Effector CD8-positive, alpha-beta T cell (primary cell): Measurements from ENCODE around the gene ARHGAP12.
"Not testable (repeated sequence)": the region's sequence is repeated elsewhere in the genome, so short reads cannot be mapped to it uniquely, and the experiment has no call there.

Experiments used
- DNase-seq: peaks from one replicate; lab custom pipeline; 2025; lab: John Stamatoyannopoulos, UW

The ARHGAP12 gene

DNA sequence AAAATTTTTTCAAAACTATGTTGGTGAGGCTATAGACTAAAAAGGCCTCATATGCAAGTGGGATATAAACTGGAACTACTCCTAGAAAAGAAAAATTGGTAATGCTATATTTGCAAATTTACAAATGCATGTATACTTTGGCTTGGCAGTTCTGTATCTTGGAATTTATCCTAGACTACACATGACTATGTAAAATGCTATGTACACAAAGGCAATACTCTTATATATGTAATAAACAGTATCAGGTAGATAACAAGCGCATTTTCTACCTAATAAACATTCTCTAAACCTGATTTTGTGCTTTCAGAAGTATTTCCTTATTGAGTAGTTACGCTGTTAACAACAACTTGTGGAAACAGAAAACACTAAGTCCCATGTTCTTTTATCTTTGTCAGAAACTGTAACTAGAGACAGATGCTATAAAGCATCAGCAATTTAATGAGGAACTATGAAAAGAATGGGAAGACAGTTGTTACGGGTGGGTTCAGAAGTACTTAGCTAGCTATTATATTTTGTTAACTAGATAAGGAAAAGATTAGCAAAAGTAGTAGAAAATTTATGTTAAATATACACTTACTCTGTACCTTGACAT lies 107.8 kb downstream of the ARHGAP12 start:
- no peak for DNase-seq

DNA sequence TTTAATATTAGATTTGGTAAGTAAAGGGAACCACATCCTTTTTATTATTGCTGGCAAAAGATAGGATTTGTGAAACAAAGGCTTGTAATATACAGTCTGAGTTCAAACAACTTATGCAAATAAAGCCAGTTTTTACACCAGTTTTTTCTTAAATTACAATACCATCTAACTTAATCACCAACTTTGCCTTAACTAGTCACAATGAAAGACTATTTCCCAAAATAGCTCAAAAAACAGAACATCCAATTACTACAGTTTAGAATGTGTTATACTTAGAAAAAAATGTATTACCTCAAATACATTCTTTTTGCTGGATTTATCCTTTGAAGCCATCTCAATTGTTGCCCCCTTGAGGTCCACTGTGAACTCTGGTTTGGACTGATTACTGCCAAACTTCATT lies 108.5 kb downstream of the ARHGAP12 start:
- DNase-seq: no peak

DNA sequence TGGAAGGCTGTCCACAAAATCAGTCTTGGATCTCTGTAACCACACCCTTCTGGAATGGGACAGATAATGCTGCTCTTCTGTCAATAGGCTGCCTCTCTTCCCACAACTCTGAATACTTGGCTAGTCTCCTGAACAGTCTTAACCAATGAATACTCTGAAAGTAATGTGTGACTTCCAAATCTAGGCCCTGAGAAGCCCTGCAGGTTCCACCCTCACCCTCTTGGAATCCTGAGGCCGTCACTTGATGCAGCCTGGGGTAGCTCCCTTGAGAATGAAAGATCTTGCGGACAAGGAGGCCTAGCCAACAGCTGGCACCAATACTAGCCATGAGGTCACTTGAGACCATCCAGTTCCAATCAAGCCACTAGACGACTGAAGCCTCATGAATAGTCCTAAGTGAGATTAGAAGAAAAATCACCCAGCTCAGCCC lies 109.2 kb downstream of the ARHGAP12 start:
- DNase-seq: no peak

DNA sequence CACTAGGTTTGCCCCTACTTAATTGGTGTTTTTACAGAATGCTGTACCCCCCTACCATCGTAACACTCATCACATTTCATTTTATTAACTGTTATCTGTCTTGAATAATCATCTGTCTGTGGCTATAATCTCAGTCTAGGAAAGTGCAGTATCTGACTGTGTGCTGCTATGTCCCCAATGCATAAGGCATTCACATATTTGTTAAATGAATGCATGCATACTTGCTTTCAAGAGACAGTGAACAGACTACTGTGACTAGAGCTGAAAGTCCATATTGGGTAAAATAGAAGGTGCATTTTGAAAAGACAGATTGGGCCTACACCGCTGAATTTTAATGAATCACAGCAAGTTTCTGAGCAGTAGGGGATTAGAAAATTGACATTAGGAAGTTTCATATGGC lies 112.3 kb downstream of the ARHGAP12 start:
- DNase-seq: no peak

DNA sequence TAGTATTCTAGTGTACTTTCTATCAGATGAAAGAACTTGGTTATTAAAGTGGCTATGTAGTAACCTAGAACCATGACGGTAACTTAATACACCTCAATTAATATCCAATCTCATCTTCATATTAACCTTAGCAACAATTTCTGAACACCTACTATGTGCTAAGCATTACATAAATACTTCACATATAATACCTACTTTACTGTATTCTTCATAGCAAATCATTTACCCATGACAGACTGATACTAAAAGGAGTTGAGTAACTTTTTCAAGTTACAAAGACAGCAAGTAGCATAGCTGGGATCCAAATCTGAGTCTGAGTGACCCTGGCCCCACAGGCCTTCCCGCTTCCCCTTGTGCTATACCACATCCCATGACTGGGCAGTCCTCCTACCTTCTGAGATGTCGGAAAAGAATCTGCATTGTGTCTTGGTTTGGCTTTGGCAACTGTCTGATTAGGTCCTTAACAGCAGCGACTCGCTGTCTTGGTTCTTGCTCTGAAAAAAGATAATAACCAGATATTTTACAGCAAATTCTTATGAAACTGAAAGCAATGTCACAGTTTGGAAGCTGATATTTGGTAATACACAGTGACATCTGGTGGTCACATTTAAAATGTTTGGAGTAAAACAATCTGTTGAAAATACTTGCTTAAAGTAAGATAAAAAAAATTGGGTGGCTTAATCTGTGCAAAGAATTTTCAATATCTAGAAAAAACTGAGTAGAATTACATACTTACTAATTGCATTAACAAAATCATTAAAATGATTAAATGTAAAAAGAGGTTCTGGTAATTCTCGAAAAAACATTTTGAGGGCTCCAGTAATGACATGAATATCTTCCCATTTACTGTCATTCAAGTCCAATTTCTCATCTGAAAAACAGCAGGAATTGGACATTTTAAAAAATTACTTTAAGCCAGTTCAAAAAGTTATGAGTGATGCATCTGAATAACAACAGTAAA lies 120.1 kb downstream of the ARHGAP12 start:
- no peak for DNase-seq

DNA sequence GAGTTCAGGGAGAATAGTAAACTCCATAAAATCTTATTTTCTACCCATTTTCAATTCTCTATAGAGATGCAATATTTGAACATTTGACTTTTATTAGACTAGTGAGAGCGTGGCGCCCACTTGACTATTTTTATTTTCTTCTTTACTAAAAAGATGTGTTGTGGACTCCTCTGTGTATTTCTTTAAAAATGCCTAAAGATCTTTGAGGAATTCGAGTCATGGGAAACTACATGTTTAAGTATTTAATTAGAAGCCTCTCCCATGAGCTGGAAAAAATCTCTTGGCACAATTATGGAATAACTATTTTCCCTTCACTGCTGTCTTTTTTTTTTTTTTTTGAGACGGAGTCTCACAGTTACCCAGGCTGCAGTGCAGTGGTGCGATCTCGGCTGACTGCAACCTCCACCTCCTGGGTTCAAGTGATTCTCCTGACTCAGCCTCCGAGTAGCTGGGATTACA lies 124.2 kb downstream of the ARHGAP12 start:
- no peak for DNase-seq

DNA sequence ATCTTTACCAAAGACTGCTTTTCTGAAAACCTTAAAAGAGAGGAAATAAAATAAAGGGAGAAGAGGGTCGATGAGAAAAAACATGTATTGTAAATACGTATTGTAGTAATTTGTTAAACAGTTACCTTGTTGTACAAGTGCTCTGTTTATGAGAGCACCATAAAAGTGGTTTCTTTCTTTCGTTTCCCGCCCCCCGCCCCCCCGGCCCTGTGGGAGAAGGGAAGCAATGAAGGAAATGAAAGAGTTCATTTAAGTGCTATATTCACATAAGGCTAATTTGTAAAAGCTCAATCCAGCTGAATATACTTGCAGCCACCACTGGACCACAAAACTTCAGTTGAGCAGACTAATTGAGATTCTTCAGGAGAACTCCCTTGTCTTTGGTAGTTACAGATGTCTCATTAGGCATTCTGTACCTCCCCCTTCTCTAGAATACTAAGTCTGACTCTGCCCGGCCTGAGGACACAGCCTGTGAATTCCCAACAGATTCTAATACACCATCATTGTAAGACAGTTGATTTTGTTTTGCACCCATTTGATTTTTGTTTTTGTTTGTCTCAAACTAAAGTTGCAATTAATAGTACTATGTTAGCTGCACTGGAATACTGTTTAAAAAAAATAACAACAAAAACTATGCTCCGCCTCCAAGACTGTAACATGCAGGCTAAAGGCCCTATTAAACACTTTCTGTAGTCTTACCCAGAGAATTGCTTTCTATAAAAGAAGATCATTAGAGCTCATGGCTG lies 124.9 kb downstream of the ARHGAP12 start:
- no peak for DNase-seq

DNA sequence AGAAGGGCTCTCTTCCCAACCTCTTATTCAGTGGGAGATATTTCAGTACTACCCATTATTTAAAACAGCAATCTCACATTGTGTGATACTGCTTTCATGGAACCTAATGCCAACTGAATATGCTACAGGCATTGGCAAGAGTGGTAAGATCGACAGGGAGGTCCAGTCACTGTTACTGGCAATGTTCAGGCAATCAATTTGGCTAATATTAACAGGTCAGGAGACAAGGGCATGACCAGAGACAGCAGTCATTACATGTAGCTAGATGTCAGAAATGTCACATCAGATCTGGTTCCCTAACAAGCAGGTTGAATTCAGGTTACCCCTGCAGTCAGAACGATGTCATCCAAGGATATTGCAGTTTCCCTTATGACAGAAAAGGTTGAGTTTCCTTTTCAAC lies 129.4 kb downstream of the ARHGAP12 start:
- no peak for DNase-seq

DNA sequence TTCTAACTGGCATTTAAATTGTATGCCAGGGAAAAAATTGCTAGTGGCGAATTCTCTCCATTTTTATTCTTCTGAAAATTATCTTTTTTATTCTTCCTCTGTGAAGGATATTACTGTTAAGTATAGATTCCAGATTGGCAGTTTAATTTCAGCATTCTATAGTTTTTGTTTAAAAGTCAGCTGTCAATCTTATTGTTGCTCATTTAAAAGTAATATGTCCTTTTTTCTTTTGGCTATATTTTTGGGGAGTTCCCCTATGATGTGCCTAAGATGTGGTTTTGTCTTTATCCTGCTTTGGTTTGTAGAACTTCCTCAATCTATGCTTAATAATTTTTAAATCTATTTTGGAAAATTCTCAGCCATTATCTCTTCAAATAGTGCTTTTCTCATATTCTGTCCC lies 135.9 kb downstream of the ARHGAP12 start:
- no peak for DNase-seq

DNA sequence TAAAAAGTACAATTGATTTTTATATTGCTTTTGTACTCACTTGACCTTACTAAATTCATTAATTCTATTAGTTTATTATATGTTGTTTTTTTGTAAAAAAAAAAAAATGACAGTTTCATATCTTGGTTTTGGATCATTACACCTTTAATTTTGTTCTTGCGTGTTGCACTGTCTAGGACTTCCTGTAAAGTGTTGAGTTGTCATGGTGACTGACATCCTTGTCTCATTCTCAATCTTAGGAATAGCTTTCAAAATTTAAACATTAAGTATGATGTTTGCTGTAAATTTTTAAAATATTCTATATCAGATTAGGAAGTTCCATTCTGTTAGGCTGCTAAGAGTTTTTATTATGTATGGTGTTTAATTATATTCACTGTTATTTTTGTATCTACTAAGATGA lies 139.1 kb downstream of the ARHGAP12 start:
- no peak for DNase-seq

DNA sequence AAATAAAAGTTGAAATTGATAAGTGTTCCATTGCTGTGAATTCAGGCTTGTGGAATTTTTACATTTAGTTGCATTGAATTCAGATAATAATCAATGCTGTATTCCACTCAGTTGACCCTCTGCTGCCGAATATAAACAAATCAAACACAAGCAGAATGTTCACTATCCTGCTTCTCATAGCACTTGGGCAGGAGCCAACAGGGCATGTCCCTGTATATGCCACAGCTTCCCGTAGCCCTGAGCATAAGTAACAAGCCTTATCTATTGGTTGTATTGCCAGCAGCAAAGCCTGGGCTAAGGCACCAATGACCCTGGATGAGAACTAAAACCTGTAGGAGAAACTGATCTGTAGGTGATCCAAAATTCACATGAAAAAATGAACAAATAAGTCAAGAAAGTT lies 145.9 kb downstream of the ARHGAP12 start:
- DNase-seq: no peak

DNA sequence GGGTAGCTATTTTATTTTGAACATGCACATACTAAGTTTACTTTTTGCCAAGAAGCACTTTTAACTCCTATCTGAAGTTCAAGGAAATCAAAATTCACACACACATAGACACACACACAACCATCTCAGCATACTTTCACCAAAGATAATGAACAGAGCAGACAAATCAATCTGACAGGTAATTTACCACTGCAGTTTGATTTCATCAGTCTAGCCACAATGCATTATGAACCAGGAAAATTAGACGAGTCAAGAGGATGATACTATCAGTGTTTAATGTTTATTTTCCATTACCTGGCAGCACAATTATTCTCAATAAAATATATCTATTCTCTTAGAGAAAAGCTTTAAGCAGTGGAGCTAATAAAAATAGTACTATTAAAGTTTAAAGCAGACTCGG lies 147.9 kb downstream of the ARHGAP12 start:
- DNase-seq: no peak

DNA sequence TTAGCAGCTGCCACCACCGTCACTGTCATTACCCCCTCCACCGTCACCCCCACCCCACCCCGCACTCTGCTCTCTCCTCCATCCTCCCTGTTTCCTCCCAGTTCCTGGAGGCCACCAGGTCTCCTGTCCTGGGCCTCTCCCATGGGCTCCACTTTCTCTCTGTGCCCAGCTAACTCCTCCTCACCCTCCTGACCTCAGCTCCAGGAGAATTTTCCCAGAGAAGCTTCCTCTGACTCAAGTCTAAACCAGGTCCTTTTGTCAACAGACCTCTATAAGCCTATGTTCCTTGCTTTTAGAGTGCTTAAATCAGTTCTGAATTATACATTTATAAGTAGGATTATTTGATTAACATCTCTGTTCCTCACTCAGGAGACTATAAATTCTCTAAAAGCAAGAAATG lies 150.0 kb downstream of the ARHGAP12 start:
- DNase-seq: no peak

DNA sequence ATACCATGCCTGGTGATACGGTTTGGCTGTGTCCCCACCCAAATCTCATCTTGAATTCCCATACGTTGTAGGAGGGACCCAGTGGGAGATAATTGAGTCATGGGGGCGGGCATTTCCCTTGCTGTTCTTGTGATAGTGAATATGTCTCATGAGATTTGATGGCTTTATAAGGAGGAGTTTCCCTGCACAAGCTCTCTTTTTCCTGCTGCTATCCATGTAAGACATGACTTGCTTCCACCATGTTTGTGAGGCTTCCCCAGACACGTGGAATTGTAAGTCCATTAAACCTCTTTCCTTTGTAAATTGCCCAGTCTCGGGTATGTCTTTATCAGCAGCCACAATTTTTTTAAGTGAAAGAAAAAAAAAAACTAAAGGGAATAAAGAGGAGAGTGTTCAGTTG lies 152.5 kb downstream of the ARHGAP12 start:
- DNase-seq: no peak

DNA sequence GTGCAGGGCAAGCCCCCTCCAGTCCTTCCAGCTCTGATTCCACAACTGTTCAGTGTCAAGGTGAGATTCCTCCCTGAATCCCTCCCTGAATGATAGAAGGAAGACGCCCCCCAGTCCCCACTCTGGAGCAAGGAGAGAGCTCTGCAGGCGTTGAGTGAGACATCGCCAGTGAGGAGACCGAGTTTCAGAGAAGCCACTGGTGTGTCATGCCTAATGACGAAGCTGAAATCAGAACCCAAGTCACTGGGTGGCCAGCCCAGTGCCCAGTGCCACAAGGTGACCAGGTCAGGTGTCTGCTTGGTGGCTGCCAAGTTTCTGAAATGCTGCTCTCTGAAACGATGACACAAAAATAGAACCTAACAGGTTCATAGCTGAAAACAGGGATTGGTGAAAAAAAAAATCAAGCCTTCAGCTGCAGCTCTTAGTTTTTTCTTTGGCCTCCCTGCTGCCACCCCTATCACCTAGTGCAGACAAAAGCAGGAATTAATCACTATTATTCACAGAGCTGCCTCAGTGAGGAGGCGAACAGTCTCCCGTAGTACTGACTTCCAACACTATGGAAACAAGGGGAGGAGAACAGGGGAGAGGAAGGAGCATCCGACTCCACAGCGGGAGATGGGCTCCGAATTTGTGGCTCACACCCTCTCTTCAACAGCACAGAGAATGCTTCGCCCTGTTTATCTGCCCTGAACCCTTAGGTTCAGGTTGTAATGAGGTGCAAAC lies 153.5 kb downstream of the ARHGAP12 start:
- DNase-seq: no peak

DNA sequence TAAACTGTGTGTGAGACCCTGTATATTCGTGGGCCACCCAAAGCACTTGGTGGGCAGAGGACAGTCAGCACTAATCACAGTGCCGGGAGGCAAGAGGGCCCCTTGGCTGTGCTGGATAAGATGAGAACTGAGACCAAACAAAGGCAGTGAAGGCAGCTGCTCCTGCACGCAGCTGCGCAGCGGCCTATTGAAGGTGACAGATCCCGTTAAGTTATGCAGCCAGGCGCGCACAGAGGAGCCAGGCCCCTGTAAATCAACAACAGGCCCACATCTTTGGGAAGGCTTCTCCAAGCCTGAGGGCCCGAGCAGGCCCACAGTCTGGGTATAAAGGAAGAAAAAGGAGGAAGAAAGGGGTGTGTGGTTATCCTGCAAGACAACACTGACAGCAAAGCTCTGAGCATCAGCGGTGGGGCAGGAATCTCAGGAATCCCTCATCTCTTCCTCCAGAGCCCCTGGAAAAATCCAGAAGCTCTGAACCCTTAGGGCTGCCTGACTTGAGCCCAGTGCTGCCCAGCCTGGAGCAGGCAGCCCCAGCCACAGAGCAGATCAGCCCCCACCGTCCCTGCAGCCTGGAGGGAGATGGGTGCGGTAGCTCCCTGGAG lies 154.2 kb downstream of the ARHGAP12 start:
- DNase-seq: no peak

DNA sequence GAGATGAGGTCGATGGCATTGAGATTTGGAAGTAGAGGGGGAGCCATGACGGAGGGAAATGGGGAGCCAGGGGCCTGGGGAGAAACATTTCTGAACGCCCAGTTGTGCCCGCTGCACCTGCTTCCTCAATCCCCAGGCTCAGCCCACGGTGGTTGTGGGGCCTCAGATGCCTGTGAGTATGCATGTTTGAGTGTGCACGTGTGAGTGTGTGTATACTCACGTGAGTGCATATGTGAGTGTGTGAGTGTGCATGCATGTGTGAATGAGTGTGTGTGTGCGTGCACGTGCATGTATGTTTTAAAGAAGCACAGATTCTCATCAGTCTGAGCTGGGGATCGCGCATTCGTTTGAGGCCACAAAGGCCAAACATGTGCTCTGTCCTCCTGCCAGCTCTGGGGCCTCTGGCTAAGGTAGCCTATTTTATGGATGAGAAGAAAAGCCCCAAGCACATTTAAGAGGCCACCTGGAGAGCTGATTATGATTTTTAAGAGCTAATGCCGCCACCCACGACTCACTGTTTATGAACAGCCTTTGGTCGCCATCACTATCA lies 154.8 kb downstream of the ARHGAP12 start:
- no peak for DNase-seq

DNA sequence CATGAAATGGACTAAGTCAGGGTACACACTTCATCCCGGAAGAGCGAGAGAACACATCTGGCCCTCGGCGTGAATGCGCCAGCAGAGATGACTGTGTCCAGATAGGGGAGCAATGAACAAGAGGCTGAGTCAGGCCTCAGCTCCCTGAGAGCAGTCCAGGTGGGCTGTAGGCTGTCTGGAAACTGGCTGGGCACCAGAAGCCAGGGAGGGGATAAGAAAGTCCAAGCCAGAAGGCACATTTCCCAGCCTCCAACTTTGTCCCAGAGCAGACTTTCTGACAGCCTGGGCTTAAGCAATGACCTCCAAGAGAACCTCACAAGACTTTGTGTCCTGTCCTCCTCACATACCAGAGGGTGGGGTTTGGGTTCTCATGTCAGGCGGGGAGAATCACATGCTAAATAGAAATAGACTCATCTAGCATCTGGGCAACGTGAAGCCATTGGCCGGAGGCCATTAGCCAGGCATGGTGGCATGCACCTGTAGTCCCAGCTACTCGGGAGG lies 157.2 kb downstream of the ARHGAP12 start:
- DNase-seq: no peak

DNA sequence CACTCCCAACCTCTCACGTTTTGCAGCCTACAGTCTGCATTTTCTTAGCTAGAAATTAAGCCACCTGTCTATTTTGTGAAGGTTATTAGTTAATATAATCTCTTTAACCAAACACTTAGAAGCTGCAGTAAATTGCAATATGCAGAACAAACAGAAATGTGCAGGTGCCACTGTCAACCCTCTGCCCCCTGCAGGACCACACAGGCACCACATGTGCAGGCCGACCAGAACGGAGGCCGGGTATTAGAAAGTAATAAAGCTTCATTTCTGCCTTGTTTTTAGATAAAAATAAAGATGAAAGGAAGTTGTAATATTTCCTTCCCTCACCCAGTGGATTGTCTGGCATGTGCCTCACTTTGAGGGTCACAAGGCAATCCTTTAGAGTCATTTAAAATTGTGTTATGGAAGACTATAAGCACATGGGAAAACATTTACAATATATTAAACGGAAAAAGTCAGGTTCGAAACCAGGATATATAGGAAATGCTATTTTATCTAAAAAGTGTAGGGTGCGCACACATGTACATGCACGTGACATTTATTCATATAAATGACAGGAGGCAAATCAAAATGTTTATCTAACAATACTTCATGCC lies 158.2 kb downstream of the ARHGAP12 start:
- peak; percentile 41 for DNase-seq

DNA sequence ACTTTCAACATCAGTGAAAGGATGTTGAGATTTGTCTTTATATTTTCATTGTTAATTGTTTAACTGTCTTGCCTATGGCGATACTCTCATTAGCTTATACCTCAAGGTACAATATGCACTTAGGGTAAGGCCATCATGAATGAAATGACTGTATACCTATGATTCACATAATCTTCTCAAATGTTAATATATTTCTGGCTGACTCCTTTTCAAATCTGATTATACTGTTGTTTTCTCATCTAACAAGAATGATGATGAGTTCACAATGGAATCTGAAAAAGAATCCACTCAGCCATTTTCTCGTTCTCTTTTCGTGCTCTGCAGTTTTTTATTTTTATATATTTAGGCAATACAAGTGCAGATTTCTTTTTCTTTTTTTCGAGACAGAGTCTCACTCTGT lies 159.1 kb downstream of the ARHGAP12 start:
- DNase-seq: no peak

DNA sequence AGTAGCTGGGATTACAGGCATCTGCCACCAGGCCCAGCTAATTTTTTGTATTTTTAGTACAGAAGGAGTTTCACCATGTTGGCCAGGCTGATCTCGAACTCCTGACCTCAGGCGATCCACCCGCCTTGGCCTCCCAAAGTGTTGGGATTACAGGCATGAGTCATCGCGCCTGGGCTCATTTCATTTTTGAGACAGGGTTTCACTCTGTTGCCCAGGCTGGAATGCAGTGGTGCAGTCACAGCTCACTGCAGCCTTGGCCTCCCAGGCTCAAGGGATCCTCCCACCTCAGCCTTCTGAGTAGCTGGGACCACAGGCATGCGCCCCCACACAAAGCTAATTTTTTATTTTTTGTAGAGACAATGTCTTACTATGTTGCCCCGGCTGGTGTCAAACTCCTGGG lies 159.7 kb downstream of the ARHGAP12 start:
- DNase-seq: not testable (repeated sequence)
